GM12801 (cell line): Measurements from ENCODE around the gene TAOK3.
A peak's percentile ranks its signal among the peaks of the same experiment; 100 is the strongest.

Experiments used
- CTCF ChIP-seq: IDR thresholded peaks from one replicate; pipeline ENCODE4 v1.5.1; 2011; ENCODE audit warnings: control low read depth; ENCODE audit not compliant: insufficient read length; ENCODE audit errors: extremely low read depth

The TAOK3 gene

GRCh38 chr12:118376089-118377020 lies 3.6 kb upstream of the TAOK3 start, which contains the start of gene SUDS3:
Gene SUDS3, plus strand, starts transcription at chr12:118376555. Its CDS starts 137 bp downstream, at chr12:118376692.
- TF ChIP-seq CTCF: peak; percentile 40

GRCh38 chr12:118375348-118375747 lies 2.6 kb upstream of the TAOK3 start:
- no peak for TF ChIP-seq CTCF

- no peak for TF ChIP-seq CTCF
Observed at GRCh38 chr12:118374909-118375308, 2.2 kb upstream of the TAOK3 start.

GRCh38 chr12:118374126-118374725 lies 1.5 kb upstream of the TAOK3 start:
- TF ChIP-seq CTCF: no peak

GRCh38 chr12:118373616-118374015 lies 909 bp upstream of the TAOK3 start:
- TF ChIP-seq CTCF: no peak

GRCh38 chr12:118371321-118372282 lies 1.1 kb downstream of the TAOK3 start:
- TF ChIP-seq CTCF: no peak

GRCh38 chr12:118370601-118371000 lies 2.1 kb downstream of the TAOK3 start:
- no peak for TF ChIP-seq CTCF
